Measurements from ENCODE around the gene ITM2A.

The ITM2A gene

GRCh38 chrX:79369871-79370270, 2.7 kb upstream of the ITM2A start:
- peaks cover 7% of the 10 kb centered on the region for H3K4me1 ChIP-seq (ENCODE audit: control insufficient read depth, insufficient read depth, low read length)
- H3K9me3 ChIP-seq (ENCODE audit: control insufficient read depth, insufficient read depth, low read length), result peaks cover 58% of the 10 kb centered on the region
- no peak overlapping the region for H3K27ac ChIP-seq (ENCODE audit: low read depth, low read length)
- H3K9ac ChIP-seq (ENCODE audit: low read depth, low read length), result no peak overlapping the region
- no peaks in the 10 kb centered on the region for H3K27me3 ChIP-seq (ENCODE audit: control insufficient read depth, insufficient read depth, low read length)
- H3K36me3 ChIP-seq (ENCODE audit: control insufficient read depth, insufficient read depth, low read length), result no peaks in the 10 kb centered on the region
- no peak overlapping the region for H3K4me3 ChIP-seq (ENCODE audit: low read depth, low read length)

- no peaks in the 10 kb centered on the region for H3K36me3 ChIP-seq (ENCODE audit: control insufficient read depth, insufficient read depth, low read length)
- peaks cover 51% of the 10 kb centered on the region for H3K9me3 ChIP-seq (ENCODE audit: control insufficient read depth, insufficient read depth, low read length)
- H3K27me3 ChIP-seq (ENCODE audit: control insufficient read depth, insufficient read depth, low read length), result no peaks in the 10 kb centered on the region
- no peak overlapping the region for H3K27ac ChIP-seq (ENCODE audit: low read depth, low read length)
- peaks cover 7% of the 10 kb centered on the region for H3K4me1 ChIP-seq (ENCODE audit: control insufficient read depth, insufficient read depth, low read length)
- peak overlapping the region; percentile 73; the same call in 1 of the 2 replicates for H3K4me3 ChIP-seq (ENCODE audit: low read depth, low read length)
- H3K9ac ChIP-seq (ENCODE audit: low read depth, low read length), result no peak overlapping the region
These were observed 1.3 kb upstream of the ITM2A start for GRCh38 chrX:79368441-79368840.

GRCh38 chrX:79367907-79368306, 773 bp upstream of the ITM2A start:
- Histone ChIP-seq H3K27ac (ENCODE audit: low read depth, low read length) (no peak overlapping the region), H3K9me3 (ENCODE audit: control insufficient read depth, insufficient read depth, low read length) (peaks cover 48% of the 10 kb centered on the region), H3K36me3 (ENCODE audit: control insufficient read depth, insufficient read depth, low read length) (no peaks in the 10 kb centered on the region), H3K9ac (ENCODE audit: low read depth, low read length) (no peak overlapping the region), H3K4me3 (ENCODE audit: low read depth, low read length) (peak overlapping the region; percentile 73), H3K4me1 (ENCODE audit: control insufficient read depth, insufficient read depth, low read length) (peaks cover 9% of the 10 kb centered on the region), H3K27me3 (ENCODE audit: control insufficient read depth, insufficient read depth, low read length) (no peaks in the 10 kb centered on the region)

- Histone ChIP-seq H3K27ac (ENCODE audit: low read depth, low read length) (no peak overlapping the region), H3K36me3 (ENCODE audit: control insufficient read depth, insufficient read depth, low read length) (no peaks in the 10 kb centered on the region), H3K9me3 (ENCODE audit: control insufficient read depth, insufficient read depth, low read length) (peaks cover 41% of the 10 kb centered on the region), H3K4me3 (ENCODE audit: low read depth, low read length) (peak overlapping the region; percentile 73), H3K27me3 (ENCODE audit: control insufficient read depth, insufficient read depth, low read length) (no peaks in the 10 kb centered on the region), H3K9ac (ENCODE audit: low read depth, low read length) (peak overlapping the region; percentile 26; the same call in 1 of the 2 replicates), H3K4me1 (ENCODE audit: control insufficient read depth, insufficient read depth, low read length) (peaks cover 12% of the 10 kb centered on the region)
These were observed 620 bp downstream of the ITM2A start for GRCh38 chrX:79366556-79366872.

- Histone ChIP-seq H3K4me3 (ENCODE audit: low read depth, low read length) (no peak overlapping the region; the same call in 1 of the 2 replicates), H3K9me3 (ENCODE audit: control insufficient read depth, insufficient read depth, low read length) (peaks cover 37% of the 10 kb centered on the region), H3K27me3 (ENCODE audit: control insufficient read depth, insufficient read depth, low read length) (no peaks in the 10 kb centered on the region), H3K36me3 (ENCODE audit: control insufficient read depth, insufficient read depth, low read length) (no peaks in the 10 kb centered on the region), H3K27ac (ENCODE audit: low read depth, low read length) (no peak overlapping the region), H3K9ac (ENCODE audit: low read depth, low read length) (no peak overlapping the region), H3K4me1 (ENCODE audit: control insufficient read depth, insufficient read depth, low read length) (peaks cover 12% of the 10 kb centered on the region)
These were observed 1.5 kb downstream of the ITM2A start for GRCh38 chrX:79365591-79365990.

GRCh38 chrX:79364306-79364705, 2.8 kb downstream of the ITM2A start:
- Histone ChIP-seq H3K9ac (ENCODE audit: low read depth, low read length) (no peak overlapping the region), H3K4me3 (ENCODE audit: low read depth, low read length) (no peak overlapping the region), H3K27ac (ENCODE audit: low read depth, low read length) (no peak overlapping the region), H3K4me1 (ENCODE audit: control insufficient read depth, insufficient read depth, low read length) (peaks cover 12% of the 10 kb centered on the region), H3K9me3 (ENCODE audit: control insufficient read depth, insufficient read depth, low read length) (peaks cover 29% of the 10 kb centered on the region), H3K27me3 (ENCODE audit: control insufficient read depth, insufficient read depth, low read length) (no peaks in the 10 kb centered on the region), H3K36me3 (ENCODE audit: control insufficient read depth, insufficient read depth, low read length) (no peaks in the 10 kb centered on the region)

GRCh38 chrX:79361192-79361870, 5.8 kb downstream of the ITM2A start:
- Histone ChIP-seq H3K27ac (ENCODE audit: low read depth, low read length) (no peak overlapping the region), H3K9ac (ENCODE audit: low read depth, low read length) (no peak overlapping the region), H3K9me3 (ENCODE audit: control insufficient read depth, insufficient read depth, low read length) (peaks cover 20% of the 10 kb centered on the region), H3K36me3 (ENCODE audit: control insufficient read depth, insufficient read depth, low read length) (no peaks in the 10 kb centered on the region), H3K4me3 (ENCODE audit: low read depth, low read length) (no peak overlapping the region), H3K27me3 (ENCODE audit: control insufficient read depth, insufficient read depth, low read length) (no peaks in the 10 kb centered on the region), H3K4me1 (ENCODE audit: control insufficient read depth, insufficient read depth, low read length) (0 out of 2 replicates have a peak, but pooled peaks cover 5% of the 10 kb centered on the region)

GRCh38 chrX:79336869-79337815, 30.0 kb downstream of the ITM2A start:
- H3K36me3 ChIP-seq (ENCODE audit: control insufficient read depth, insufficient read depth, low read length), result no peaks in the 10 kb centered on the region
- no peak overlapping the region for H3K27ac ChIP-seq (ENCODE audit: low read depth, low read length)

GRCh38 chrX:79330022-79330421, 37.1 kb downstream of the ITM2A start:
- H3K27me3 ChIP-seq (ENCODE audit: control insufficient read depth, insufficient read depth, low read length), result no peaks in the 10 kb centered on the region

More at GRCh38 chrX:79336869-79337815, 30.0 kb downstream of the ITM2A start:
- H3K27me3 ChIP-seq (ENCODE audit: control insufficient read depth, insufficient read depth, low read length), result no peaks in the 10 kb centered on the region
- peaks cover 43% of the 10 kb centered on the region for H3K9me3 ChIP-seq (ENCODE audit: control insufficient read depth, insufficient read depth, low read length)
- H3K9ac ChIP-seq (ENCODE audit: low read depth, low read length), result no peak overlapping the region
- H3K4me3 ChIP-seq (ENCODE audit: low read depth, low read length), result no peak overlapping the region
- H3K4me1 ChIP-seq (ENCODE audit: control insufficient read depth, insufficient read depth, low read length), result no peaks in the 10 kb centered on the region

GRCh38 chrX:79325263-79325958, 41.7 kb downstream of the ITM2A start:
- no peaks in the 10 kb centered on the region for H3K27me3 ChIP-seq (ENCODE audit: control insufficient read depth, insufficient read depth, low read length)
- H3K4me1 ChIP-seq (ENCODE audit: control insufficient read depth, insufficient read depth, low read length), result peaks cover 5% of the 10 kb centered on the region; the same call in 1 of the 2 replicates
- H3K9ac ChIP-seq (ENCODE audit: low read depth, low read length), result no peak overlapping the region
- H3K27ac ChIP-seq (ENCODE audit: low read depth, low read length), result peak overlapping the region; percentile 34
- H3K4me3 ChIP-seq (ENCODE audit: low read depth, low read length), result no peak overlapping the region
- no peaks in the 10 kb centered on the region for H3K36me3 ChIP-seq (ENCODE audit: control insufficient read depth, insufficient read depth, low read length)
- peaks cover 13% of the 10 kb centered on the region; the same call in 1 of the 2 replicates for H3K9me3 ChIP-seq (ENCODE audit: control insufficient read depth, insufficient read depth, low read length)

More at GRCh38 chrX:79330022-79330421, 37.1 kb downstream of the ITM2A start:
- Histone ChIP-seq H3K36me3 (ENCODE audit: control insufficient read depth, insufficient read depth, low read length) (no peaks in the 10 kb centered on the region), H3K9me3 (ENCODE audit: control insufficient read depth, insufficient read depth, low read length) (peaks cover 28% of the 10 kb centered on the region; the same call in 1 of the 2 replicates), H3K27ac (ENCODE audit: low read depth, low read length) (no peak overlapping the region), H3K9ac (ENCODE audit: low read depth, low read length) (no peak overlapping the region), H3K4me1 (ENCODE audit: control insufficient read depth, insufficient read depth, low read length) (peaks cover 5% of the 10 kb centered on the region; the same call in 1 of the 2 replicates), H3K4me3 (ENCODE audit: low read depth, low read length) (no peak overlapping the region)
